Progenitor cell of endocrine pancreas (in vitro differentiated cells): Measurements from ENCODE around the gene LMNTD1. TPM values are rescaled to one million over a fixed set of nuclear protein-coding genes. Genes with fewer than 3 reads are reported as not detected.
"Not testable (repeated sequence)": the region's sequence is repeated elsewhere in the genome, so short reads cannot be mapped to it uniquely, and the experiment has no call there.

Source experiments
- DNase-seq: peaks from one replicate; pipeline ENCODE4 v3.0.0; 2021; ENCODE audit warnings: low spot score; ENCODE audit not compliant: unreplicated experiment
- H3K27ac Mint-ChIP-seq: 2 replicates; pipeline ENCODE4 v1.8.0; 2021; ENCODE audit warnings: mild to moderate bottlenecking, moderate library complexity, mixed read lengths
- H3K27me3 Mint-ChIP-seq: 2 replicates; pipeline ENCODE4 v1.8.0; 2021; ENCODE audit warnings: mixed read lengths
- H3K36me3 Mint-ChIP-seq: 2 replicates; pipeline ENCODE4 v1.8.0; 2022; ENCODE audit warnings: mixed read lengths; ENCODE audit not compliant: insufficient read depth
- H3K4me1 Mint-ChIP-seq: 2 replicates; pipeline ENCODE4 v1.8.0; 2021; ENCODE audit warnings: low read depth, mixed read lengths
- H3K4me3 Mint-ChIP-seq: 2 replicates; pipeline ENCODE4 v1.8.0; 2021; ENCODE audit warnings: low read depth, mild to moderate bottlenecking, moderate library complexity, mixed read lengths
- H3K9me3 Mint-ChIP-seq: 2 replicates; pipeline ENCODE4 v1.8.0; 2021; ENCODE audit warnings: low read depth, mixed read lengths
- CTCF ChIP-seq: fragments of 200-600 bp; sonication (generic); IDR thresholded peaks from one replicate; pipeline ENCODE4 v1.5.0; 2021; ENCODE audit warnings: antibody characterized with exemption, mild to moderate bottlenecking; ENCODE audit not compliant: unreplicated experiment
- long read RNA-seq: library from polyadenylated mRNA; unstranded; transcript quantifications from one replicate; pipeline ENCODE4 v2.0.0, GENCODE V29; 2020
- total RNA-seq: library from RNA; stranded (reverse); gene quantifications from 2 replicates; pipeline ENCODE4 v1.2.1, GENCODE V29; 2021

Gene LMNTD1
- not detected in 2 replicates for total RNA-seq
- long read RNA-seq, result 0 reads

GRCh38 chr12:25553098-25553497, at the start of gene LMNTD1:
Gene LMNTD1, minus strand, starts transcription at chr12:25553283. Its CDS starts 324 bp downstream, at chr12:25552959.
- Mint-ChIP-seq H3K27me3 (no peaks in the 10 kb centered on the region), H3K27ac (no peak within 1 kb of the TSS), H3K9me3 (peaks cover 4% of the 10 kb centered on the region), H3K4me3 (no peak within 1 kb of the TSS), H3K36me3 (no peaks in the 10 kb centered on the region), H3K4me1 (peaks cover 2% of the 10 kb centered on the region)
- DNase-seq, result no peak
- no peak for TF ChIP-seq CTCF

- peaks cover 2% of the 10 kb centered on the region for H3K36me3 Mint-ChIP-seq
- H3K27ac Mint-ChIP-seq, result no peak overlapping the region
- no peak for TF ChIP-seq CTCF
- peaks cover 33% of the 10 kb centered on the region for H3K9me3 Mint-ChIP-seq
- H3K4me1 Mint-ChIP-seq, result no peaks in the 10 kb centered on the region
- H3K27me3 Mint-ChIP-seq, result no peaks in the 10 kb centered on the region
- no peak for DNase-seq
- H3K4me3 Mint-ChIP-seq, result no peak overlapping the region
Observed at GRCh38 chr12:25598956-25599355, 45.9 kb upstream of the LMNTD1 start.

GRCh38 chr12:25595496-25595895, 42.4 kb upstream of the LMNTD1 start:
- not testable (repeated sequence) for H3K36me3 Mint-ChIP-seq, H3K27ac Mint-ChIP-seq, H3K4me1 Mint-ChIP-seq, H3K27me3 Mint-ChIP-seq, H3K4me3 Mint-ChIP-seq, DNase-seq
- peaks cover 38% of the 10 kb centered on the region for H3K9me3 Mint-ChIP-seq

- H3K27me3 Mint-ChIP-seq, result no peaks in the 10 kb centered on the region
- DNase-seq, result no peak
- TF ChIP-seq CTCF, result no peak
- peaks cover 30% of the 10 kb centered on the region for H3K9me3 Mint-ChIP-seq
- H3K36me3 Mint-ChIP-seq, result peaks cover 1% of the 10 kb centered on the region
- no peak overlapping the region for H3K27ac Mint-ChIP-seq
- H3K4me1 Mint-ChIP-seq, result no peaks in the 10 kb centered on the region
- H3K4me3 Mint-ChIP-seq, result no peak overlapping the region
Observed at GRCh38 chr12:25594376-25594775, 41.3 kb upstream of the LMNTD1 start.

- H3K4me3 Mint-ChIP-seq, result no peak overlapping the region
Observed at GRCh38 chr12:25592725-25593495, 39.8 kb upstream of the LMNTD1 start.

More at GRCh38 chr12:25592725-25593495, 39.8 kb upstream of the LMNTD1 start:
- H3K4me1 Mint-ChIP-seq, result no peaks in the 10 kb centered on the region
- peaks cover 16% of the 10 kb centered on the region for H3K9me3 Mint-ChIP-seq
- H3K27me3 Mint-ChIP-seq, result no peaks in the 10 kb centered on the region
- DNase-seq, result no peak
- no peaks in the 10 kb centered on the region for H3K36me3 Mint-ChIP-seq
- H3K27ac Mint-ChIP-seq, result no peak overlapping the region
- no peak for TF ChIP-seq CTCF
